Ascending aorta (tissue), 2 donors: Measurements from ENCODE around the gene MRNIP. TPM values are rescaled to one million over a fixed set of nuclear protein-coding genes. Genes with fewer than 3 reads are reported as not detected.
A peak's percentile ranks its signal among the peaks of the same experiment; 100 is the strongest.
"Not testable (repeated sequence)": the region's sequence is repeated elsewhere in the genome, so short reads cannot be mapped to it uniquely, and the experiment has no call there.

Experiments
- DNase-seq, 2 donors: peaks; one replicate each; pipeline ENCODE4 v3.0.0-alpha.2; 2019; ENCODE audit warnings: low spot score in 2 of 2
- H3K27ac ChIP-seq, 2 donors: fragments of 200-600 bp; sonication (generic); one replicate each; pipeline ENCODE4 v1.5.1; 2016 to 2017; ENCODE audit warnings: mild to moderate bottlenecking in 1 of 2
- H3K27me3 ChIP-seq: fragments of 200-600 bp; sonication (generic); one replicate; pipeline ENCODE4 v1.5.1; 2017
- H3K36me3 ChIP-seq, 2 donors: fragments of 200-600 bp; sonication (generic); one replicate each; pipeline ENCODE4 v1.5.1; 2016
- H3K4me1 ChIP-seq, 2 donors: fragments of 200-600 bp; sonication (generic); one replicate each; pipeline ENCODE4 v1.5.1; 2016 to 2017; ENCODE audit warnings: mild to moderate bottlenecking in 1 of 2
- H3K4me3 ChIP-seq, 2 donors: fragments of 200-600 bp; sonication (generic); one replicate each; pipeline ENCODE4 v1.5.1; 2016 to 2017; ENCODE audit warnings: mild to moderate bottlenecking in 1 of 2
- H3K9me3 ChIP-seq, 2 donors: fragments of 200-600 bp; sonication (generic); one replicate each; pipeline ENCODE4 v1.5.1; 2016
- intact Hi-C: fragments of 100-400 bp; cut with DNase I; formaldehyde crosslinking; loops from one replicate; pipeline ENCODE4 v1.15.1; 2023
- total RNA-seq: library from RNA; depleted of rRNA; stranded (reverse); fragments of >200 nt; gene quantifications from one replicate; pipeline ENCODE4 v1.1.0, GENCODE V29; 2016
- TF ChIP-seq, protein P1 (sequence below), 3 experiments: fragments of 200-600 bp in 2 of 3; fragments of 450-650 bp in 1 of 3; sonication (generic) in 2 of 3; IDR thresholded peaks; one replicate each; pipeline ENCODE4 v1.5.1; 2016 to 2019; ENCODE audit warnings: antibody characterized with exemption in 3 of 3, mild to moderate bottlenecking in 1 of 3, moderate library complexity in 1 of 3

The MRNIP gene
- total RNA-seq, 1 donor from 2014 or later, result 17.3 TPM

GRCh38 chr5:179792612-179793467, 65.8 kb downstream of the MRNIP start:
- DNase-seq, result no peak
- intact Hi-C loops, result no loop called here
- TF ChIP-seq, protein P1, sequence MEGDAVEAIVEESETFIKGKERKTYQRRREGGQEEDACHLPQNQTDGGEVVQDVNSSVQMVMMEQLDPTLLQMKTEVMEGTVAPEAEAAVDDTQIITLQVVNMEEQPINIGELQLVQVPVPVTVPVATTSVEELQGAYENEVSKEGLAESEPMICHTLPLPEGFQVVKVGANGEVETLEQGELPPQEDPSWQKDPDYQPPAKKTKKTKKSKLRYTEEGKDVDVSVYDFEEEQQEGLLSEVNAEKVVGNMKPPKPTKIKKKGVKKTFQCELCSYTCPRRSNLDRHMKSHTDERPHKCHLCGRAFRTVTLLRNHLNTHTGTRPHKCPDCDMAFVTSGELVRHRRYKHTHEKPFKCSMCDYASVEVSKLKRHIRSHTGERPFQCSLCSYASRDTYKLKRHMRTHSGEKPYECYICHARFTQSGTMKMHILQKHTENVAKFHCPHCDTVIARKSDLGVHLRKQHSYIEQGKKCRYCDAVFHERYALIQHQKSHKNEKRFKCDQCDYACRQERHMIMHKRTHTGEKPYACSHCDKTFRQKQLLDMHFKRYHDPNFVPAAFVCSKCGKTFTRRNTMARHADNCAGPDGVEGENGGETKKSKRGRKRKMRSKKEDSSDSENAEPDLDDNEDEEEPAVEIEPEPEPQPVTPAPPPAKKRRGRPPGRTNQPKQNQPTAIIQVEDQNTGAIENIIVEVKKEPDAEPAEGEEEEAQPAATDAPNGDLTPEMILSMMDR (IDR thresholded peaks at IDR 0.05), result no peak
- Histone ChIP-seq H3K27ac (peak overlapping the region; percentile 75 to 76), H3K4me3 (no peak overlapping the region), H3K36me3 (peaks cover 2 to 7% of the 10 kb centered on the region in 2 donors), H3K27me3 (no peaks in the 10 kb centered on the region), H3K9me3 (no peaks in the 10 kb centered on the region), H3K4me1 (peaks cover 12 to 29% of the 10 kb centered on the region in 2 donors)

DNA sequence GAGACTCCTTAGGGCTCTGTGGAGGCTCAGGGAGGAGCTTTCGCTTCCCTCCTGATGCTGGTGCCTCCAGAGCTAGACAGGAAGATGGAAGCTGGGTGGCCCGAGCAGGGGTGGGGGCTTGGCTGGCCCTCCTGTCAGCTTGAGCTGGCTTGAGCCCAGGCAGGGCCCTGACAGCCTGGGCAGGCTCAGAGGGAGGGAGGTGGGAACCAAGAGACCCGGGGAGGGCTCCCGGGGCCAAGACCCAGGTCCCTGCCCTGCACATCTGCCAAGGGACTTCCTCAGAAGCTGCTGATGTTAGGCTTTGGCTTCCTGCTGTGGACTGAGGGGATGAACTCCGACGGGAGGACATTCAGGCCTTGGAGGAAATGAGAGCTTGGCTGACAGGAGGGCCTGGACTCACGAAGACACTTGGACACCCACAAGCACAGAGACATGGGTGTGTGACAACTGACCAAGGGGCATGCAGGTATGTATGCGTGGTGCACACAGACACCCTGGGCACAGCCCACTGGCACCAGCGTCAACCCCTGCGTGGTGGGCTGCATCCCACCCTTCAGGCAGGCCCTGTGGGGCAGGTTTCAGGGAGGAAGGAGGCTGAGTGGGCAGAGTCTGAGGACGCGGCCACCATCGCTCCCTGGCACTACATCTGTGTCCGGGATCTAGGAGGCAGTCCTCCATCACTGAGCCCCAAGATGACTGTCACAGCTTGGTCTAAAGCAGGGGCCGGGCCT, 66.6 kb downstream of the MRNIP start:
- Histone ChIP-seq H3K9me3 (no peaks in the 10 kb centered on the region), H3K4me1 (peaks cover 12 to 29% of the 10 kb centered on the region in 2 donors), H3K4me3 (no peak overlapping the region), H3K36me3 (no peaks in the 10 kb centered on the region), H3K27me3 (no peaks in the 10 kb centered on the region), H3K27ac (peak overlapping the region; percentile 75 to 76)
- intact Hi-C loops, result no loop called here
- TF ChIP-seq, protein P1 (IDR thresholded peaks at IDR 0.05), result no peak
- no peak for DNase-seq

DNA sequence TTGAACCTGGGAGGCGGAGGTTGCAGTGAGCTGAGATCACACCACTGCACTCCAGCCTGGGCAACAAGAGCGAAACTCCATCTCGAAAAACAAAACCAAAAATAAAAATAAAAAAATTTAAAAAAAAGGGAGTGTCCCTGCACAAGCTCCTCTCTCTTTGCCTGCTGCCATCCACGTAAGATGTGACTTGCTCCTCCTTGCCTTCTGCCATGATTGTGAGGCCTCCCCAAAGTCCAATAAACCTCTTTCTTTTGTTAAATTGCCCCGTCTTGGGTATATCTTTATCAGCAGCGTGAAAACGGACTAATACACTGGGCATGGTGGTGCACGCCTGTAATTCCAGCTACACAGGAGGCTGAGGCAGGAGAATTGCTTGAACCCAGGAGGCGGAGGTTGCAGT, 69.3 kb downstream of the MRNIP start:
- H3K4me3 ChIP-seq, H3K27me3 ChIP-seq, intact Hi-C loops, H3K9me3 ChIP-seq, DNase-seq, H3K27ac ChIP-seq, H3K36me3 ChIP-seq: not testable (repeated sequence)
- H3K4me1 ChIP-seq, result peaks cover 0 to 15% of the 10 kb centered on the region in 2 donors

DNA sequence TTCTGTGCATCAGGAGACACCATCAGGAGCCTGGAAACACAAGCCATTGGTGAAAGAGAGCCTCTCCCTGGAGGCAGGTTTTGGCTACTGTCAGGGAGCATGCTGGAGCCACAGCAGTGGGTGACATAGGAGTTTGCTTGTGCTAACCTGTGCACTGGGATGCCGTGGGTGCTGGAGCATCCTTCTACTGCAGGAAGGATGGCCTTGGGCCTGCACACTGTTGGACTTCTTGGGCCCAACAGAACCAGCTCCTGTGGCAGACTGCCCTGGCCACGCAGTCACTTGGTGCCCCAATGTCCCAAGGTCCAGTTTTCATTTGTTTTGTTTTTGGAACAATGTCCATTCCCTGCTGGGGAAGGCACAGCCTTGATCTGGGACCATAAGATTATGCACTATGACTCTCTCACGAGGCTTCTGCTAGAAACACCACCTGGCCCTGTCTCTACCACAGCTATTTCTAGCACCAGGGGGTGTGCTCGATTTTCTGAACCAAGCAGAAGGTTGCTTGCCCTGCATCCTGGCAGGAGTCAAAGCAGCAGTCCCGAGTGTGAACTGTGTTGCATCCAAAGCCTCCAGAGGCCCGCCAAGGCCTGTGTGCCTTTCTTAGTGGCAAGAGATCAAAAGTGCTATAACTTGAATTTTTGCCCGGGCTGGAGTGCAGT, 70.3 kb downstream of the MRNIP start:
- no peaks in the 10 kb centered on the region for H3K36me3 ChIP-seq
- H3K4me3 ChIP-seq, result no peak overlapping the region
- TF ChIP-seq, protein P1 (IDR thresholded peaks at IDR 0.05), result no peak
- H3K27me3 ChIP-seq, result no peaks in the 10 kb centered on the region
- no peaks in the 10 kb centered on the region for H3K9me3 ChIP-seq
- H3K4me1 ChIP-seq, result peaks cover 0 to 5% of the 10 kb centered on the region in 2 donors
- no peak overlapping the region for H3K27ac ChIP-seq
- intact Hi-C loops, result no loop called here
- DNase-seq, result no peak

Other genes starting within 250 kb of the MRNIP start
- 206 TPM for gene HNRNPH1, start 235.1 kb downstream of the MRNIP start, total RNA-seq
- not detected for gene CBY3, start 177.8 kb downstream of the MRNIP start, total RNA-seq
- 214 TPM for gene CANX, start 159.8 kb downstream of the MRNIP start, total RNA-seq
- 42.6 TPM for gene MAML1, start 126.0 kb downstream of the MRNIP start, total RNA-seq
- 91.7 TPM for gene LTC4S, start 64.8 kb downstream of the MRNIP start, total RNA-seq
- gene MGAT4B, start 52.0 kb downstream of the MRNIP start, total RNA-seq, result 207 TPM
- 476 TPM for gene SQSTM1, start 37.9 kb downstream of the MRNIP start, total RNA-seq
- gene TBC1D9B, start 49.1 kb upstream of the MRNIP start, total RNA-seq, result 220 TPM
- gene RNF130, start 212.9 kb upstream of the MRNIP start, total RNA-seq, result 86.7 TPM